ENCODE measurements around the gene RWDD3.

RWDD3 gene, protein sequence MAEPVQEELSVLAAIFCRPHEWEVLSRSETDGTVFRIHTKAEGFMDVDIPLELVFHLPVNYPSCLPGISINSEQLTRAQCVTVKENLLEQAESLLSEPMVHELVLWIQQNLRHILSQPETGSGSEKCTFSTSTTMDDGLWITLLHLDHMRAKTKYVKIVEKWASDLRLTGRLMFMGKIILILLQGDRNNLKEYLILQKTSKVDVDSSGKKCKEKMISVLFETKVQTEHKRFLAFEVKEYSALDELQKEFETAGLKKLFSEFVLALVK

DNA sequence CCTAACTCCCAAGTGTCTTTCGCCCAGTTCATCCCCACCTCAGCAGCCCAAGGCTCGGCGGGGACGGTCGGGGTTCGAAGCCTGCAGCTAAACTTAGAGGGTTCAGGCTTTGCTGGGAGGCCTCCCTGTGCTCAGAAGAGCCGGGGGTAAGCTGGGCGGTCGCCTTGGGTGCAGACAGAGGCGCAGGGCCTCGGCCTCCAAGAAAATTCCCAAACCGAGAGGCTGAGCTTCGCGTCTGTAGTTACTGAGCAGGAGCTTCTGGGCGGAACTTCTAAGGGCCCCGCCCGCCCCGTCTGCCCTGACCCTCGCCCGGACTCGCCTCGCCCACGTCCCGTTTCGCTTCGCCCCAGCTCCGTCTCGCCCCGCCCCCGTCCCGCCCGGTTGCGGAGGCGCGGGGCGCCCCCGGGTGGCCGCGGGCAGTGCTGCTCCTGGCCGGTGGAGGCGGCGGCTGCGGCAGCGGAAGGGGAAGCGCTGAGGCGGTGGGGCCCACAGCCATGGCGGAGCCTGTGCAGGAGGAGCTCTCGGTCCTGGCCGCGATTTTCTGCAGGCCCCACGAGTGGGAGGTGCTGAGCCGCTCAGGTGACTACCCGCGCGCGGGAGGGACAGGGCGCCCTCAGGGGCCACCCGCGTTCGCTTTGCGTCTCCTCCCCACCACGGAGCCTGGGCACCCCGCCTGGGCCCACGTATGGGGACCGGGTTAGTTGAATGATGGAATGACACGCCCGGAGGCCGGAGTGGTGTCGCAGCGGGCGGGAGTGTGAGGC lies at the start of gene RWDD3:
TSS of gene RWDD3 (plus strand) at position 474 of the 764 bp plus-strand sequence. CDS start at position 495, 21 bp downstream.
- peak; percentile 90 for DNase-seq (ENCODE audit: low read depth in 2 of 2)

DNA sequence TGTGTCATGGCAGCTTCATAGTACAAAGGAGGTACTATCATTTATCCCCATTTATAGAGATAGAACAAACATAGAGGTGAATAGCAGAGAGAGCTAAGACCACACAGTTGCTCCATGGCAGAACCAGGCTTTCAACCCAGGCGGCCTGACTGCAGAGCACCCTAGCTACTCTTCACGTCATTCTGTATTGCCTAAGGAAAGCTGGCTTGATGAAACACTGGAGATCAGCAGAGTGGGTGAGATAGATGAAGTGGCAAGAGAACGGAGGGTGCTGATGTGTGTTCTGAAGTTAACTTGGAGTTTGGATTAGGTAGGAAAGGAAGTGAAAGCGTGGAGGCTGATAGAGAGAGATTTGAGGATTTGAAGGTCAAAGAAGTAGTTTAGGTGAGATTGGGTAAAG lies 47.9 kb upstream of the RWDD3 start:
- no peak for DNase-seq (ENCODE audit: low read depth in 2 of 2)

DNA sequence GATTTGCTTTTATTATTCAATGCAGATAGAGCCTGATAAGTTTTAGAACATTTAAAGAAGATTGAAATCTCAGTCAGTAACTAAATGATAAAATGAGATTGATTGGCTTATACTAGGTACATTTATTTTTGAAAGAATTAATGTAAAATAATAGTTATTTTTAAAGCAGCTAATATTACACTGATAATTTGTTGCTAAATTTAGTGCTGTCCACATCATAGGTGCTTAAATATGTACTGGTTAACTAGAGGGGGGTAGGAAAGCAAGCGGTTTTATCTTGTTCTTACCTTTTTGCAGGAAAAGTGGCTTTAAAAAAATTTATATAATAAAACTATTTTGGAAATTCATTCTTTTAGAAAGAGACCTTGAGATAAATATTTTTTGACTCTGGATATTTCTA lies 40.4 kb upstream of the RWDD3 start:
- DNase-seq (ENCODE audit: low read depth in 2 of 2), result no peak

DNA sequence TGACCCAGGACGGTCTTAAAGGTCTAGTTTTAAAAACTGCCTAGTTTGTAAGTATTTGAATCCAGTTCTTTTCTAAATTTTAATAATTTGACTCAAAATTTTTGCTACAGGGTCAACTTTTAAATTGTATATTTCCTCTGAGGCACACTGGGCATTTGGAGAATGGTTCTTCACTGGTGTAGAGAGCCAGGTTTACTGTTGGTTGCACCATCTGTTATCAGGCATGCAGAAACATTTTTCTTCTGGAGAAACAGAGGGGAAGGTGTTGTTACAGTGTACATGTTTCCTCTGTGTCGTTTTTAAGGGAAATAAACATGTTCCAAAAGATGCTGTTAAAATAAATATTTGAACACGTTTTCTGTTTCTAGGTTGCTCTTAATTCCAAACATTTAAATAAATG lies 39.0 kb upstream of the RWDD3 start:
- no peak for DNase-seq (ENCODE audit: low read depth in 2 of 2)

DNA sequence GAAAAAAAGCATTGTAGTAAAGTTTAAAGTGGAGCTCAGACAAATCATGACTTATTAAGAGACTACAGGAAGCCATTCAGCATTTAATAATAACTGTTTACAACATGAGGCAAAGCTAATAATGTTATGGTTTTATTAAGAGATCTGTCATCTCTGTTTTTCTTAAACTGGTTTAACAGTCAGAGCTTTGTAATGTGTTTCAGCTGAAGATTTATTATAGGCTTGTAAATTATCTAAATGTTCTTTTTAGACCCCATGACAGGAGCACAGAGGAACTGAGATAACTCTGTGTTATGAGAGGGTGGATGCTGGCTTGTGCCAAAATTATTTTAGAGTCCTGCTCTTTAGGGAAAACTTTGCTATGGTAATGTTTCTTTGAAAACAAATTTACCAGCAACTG lies 38.0 kb upstream of the RWDD3 start:
- DNase-seq (ENCODE audit: low read depth in 2 of 2), result no peak

DNA sequence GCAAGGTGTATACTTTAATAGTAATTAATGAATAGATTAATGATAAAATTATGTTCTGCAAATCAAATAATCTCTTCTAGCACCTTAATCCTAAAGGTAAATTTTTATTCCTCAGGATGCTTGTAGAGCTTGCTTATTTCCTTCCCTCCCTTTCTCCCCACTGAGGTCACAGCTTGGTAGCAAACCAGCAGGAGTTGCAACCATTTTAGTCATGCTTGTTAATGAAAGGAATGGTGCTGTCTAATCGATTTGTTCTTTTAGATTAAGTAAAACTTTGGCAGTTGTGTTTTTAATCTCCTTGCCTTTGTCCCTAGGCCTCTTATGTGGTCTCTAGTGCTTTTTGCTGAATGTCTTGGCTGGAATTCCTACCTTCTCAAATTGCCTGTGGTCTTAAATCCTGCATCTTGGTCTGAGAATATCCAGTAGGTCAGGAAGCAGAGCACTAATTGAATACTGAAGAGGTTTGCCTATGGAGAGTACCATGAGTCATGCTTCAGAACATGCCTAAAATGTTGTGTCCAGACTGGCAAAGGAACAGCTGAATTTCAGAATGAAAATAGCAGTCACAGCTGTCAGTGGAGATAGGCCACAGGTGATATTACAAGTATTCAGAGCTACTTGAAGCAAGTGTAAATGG lies 36.3 kb upstream of the RWDD3 start:
- DNase-seq (ENCODE audit: low read depth in 2 of 2), result no peak

DNA sequence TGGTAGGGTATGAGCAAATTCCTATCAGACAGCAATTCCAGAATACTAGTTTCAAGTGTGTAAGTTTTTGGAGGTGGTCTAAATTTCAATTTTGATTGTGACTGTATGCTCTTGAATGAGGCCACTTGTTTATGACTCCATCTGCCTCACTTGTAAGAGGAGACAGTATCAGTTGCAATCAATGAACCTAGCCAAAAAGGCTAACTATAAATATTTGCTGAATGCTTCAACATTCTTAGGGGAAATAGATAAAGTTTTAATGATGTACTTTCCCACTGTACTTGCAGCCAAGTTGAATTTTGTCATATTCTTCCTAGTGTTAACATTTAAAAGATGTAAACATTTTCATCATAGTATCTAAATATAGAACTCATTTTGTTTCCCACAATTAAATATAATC lies 32.1 kb upstream of the RWDD3 start:
- DNase-seq (ENCODE audit: low read depth in 2 of 2), result no peak

DNA sequence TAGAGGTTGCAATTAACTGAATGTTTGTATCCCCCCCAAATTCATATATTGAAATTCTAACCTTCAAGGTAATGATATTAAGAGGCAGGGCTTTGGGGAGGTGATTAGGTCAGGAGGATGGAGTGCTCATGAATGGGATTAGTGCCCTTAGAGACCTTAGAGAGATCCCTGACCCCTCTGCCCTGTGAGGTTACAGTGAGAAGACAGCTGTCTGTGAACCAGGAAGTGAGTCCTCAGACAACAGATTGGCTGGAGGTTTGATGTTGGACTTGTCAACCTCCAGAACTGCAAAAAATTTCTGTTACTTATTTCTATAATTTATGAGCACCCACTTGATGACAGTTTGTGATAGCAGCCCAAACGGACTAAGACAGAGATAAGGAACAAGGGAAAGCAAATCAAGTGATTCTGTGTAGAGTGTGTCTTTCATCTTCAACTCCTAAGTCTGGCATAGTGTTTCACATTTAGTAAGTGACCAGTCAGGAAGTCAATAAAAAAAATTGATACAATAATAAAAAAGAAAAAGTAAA lies 30.0 kb upstream of the RWDD3 start:
- DNase-seq (ENCODE audit: low read depth in 2 of 2), result no peak

DNA sequence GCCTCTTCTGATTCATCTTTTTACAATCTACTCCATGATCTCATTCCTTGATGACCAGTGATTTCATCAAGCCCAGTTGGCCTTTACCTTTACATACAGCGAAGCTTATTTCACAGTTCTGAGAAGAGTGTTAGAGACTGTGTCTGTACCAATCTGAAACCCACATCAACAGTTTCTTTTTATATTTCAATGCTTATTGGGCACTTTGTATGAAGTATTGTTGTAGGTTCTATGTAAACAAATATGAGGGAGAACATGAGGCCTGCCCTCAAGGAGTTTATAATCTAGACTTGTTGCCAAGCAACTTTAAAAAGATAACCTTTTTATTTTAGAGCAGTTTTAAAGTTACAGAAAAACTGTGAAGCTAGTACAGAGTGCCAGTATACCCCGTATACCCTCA lies 27.5 kb upstream of the RWDD3 start:
- no peak for DNase-seq (ENCODE audit: low read depth in 2 of 2)

DNA sequence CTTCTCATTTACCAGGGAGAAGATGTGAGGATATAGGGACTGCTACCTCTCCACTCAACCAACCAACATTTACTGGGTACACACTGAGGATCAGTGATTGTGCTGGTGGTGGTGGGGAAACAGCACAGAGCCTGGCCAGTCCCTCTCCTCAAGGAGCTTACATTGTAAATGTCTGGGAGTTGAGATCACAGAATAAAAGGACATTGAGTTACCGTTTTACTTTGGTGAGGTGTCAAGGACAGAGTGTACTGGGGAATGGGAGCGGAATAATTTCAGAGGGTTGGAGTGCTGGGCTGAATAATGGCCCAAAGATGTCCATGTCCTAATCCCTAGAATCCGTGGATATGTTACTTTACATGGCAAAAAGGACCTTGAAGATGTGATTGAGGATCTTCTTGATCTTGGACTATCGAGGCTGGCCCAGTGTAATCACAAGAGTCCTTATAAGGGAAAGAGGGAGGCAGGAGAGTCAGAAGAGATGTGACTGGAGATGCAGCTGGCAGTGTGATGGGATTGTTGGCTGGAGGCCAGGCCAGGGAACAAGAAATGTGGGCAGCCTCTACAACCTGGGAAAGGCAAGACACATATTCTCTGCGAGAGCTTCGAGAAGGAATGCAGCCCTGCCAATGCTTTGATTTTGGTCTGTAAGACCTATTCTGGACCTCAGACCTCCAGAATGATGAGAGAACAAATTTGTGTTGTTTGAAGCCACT lies 26.6 kb upstream of the RWDD3 start:
- DNase-seq (ENCODE audit: low read depth in 2 of 2), result no peak

DNA sequence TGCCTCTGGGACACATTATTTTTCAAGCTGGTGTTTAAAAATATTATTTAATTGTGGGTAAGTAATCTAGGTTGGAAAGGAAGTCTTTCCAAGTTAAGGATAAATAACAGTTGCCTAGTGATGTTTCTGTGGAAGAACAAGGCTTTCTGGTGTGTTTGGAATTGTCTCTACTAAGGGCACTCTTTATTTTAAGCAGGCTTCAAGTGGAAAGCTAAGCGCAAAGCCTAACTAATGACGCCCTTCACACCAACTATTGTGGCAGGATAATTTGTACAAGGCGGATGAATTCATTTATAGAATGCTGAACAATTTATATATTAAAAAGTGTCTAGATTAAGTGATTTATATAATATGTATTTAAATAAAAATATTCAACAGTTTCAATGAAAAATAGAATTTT lies 25.1 kb upstream of the RWDD3 start:
- no peak for DNase-seq (ENCODE audit: low read depth in 2 of 2)

DNA sequence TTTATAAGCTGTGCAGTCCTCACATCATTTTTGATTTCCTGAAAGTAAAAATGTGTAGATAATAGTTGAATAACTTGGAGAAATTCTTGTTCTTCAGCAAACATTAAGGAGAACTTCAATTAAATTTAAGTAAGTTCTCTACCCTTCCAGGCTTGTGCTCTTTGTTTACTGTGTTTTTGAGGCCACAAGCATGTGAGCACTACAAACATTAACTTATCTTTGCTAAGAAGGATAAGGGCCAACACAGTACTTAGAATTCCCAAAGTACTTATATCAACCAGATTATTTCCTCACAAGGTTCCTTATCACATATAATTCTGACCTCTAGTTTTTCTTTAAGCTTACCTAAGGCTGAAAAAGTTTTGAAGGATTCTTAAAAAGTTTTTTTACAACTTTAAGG lies 24.7 kb upstream of the RWDD3 start:
- DNase-seq (ENCODE audit: low read depth in 2 of 2), result no peak

DNA sequence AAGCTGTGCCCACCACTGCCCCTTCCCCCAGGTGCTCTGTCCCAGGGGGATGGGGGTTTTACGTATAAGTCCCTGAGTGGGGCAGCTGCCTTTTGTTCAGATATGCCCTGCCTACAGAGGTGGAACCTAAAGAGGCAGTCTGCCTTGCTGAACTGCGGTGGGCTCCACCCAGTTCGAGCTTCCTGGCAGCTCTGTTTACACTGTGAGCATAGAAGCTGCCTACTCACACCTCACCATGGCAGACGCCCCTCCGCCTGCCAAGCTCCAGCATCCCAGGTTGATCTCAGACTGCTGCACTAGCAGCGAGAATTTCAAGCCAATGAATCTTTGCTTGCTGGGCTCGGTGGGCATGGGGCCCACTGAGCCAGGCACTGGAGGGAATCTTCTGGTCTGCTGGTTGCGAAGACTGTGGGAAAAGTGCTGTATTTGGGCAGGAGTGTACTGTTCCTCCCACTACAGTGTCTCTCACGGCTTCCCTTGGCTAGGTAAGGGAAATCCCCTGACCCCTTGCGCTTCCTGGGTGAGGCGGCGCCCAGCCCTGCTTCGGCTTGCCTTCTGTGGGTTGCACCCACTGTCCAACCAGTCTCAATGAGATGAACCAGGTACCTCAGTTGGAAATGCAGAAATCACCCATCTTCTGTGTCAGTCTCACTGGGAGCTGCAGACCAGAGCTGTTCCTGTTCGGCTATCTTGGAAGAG lies 17.6 kb upstream of the RWDD3 start:
- no peak for DNase-seq (ENCODE audit: low read depth in 2 of 2)

DNA sequence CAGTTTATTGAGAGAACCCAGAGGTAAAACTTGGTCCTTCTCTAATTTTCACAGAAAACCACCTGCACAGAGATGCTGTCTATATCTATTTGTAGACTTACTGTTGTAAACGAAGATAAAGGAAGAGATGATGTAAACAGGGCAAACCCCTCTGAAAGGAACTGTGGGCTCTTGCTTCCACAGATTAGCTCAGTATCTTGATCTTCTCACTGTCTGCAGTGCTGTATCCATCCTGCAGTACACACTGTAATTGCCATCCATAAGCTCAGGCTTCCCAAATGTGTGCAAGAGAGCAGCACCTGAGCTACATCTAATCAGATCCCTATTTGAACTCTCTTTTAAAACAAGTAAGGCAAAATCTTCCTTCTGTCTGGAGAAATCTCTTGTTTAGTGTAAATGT lies 16.6 kb upstream of the RWDD3 start:
- DNase-seq (ENCODE audit: low read depth in 2 of 2), result no peak

DNA sequence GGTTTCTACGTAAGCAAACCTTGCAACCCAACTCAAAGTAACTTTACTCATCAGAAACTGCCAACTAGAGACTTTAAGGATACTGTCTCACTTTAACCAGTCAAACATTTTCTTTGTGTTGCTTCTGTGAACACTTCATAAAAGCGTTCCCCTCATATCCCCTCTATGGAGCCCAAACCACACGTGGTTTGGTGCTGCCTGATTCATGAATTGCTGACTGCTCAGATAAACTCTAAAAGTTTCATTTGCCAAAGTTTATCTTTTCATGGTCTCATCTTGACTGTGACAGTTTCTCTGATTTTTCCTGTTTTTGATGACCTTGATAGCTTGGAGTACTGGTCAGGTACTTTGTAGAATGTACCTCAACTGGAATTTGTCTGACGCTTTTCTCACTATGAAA lies 14.6 kb upstream of the RWDD3 start:
- DNase-seq (ENCODE audit: low read depth in 2 of 2), result no peak

DNA sequence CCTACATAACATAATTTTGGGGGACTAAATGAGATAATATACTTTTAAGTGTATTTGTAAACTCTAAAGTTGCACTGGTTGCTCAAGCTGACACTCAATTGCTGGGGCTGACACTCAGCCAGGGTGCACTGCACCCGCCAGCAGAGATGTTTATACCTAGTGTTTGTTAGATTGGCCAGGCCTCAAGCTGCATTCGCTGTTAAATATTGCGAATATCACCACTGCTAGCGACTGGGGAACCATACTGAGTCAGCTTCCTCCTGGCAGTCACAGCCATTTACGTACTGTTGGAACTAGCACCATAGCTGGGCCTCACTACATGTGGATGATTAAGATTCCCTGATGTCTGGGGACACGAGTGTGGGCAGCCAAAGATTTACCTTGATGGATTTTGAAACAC lies 12.7 kb upstream of the RWDD3 start:
- DNase-seq (ENCODE audit: low read depth in 2 of 2), result no peak

DNA sequence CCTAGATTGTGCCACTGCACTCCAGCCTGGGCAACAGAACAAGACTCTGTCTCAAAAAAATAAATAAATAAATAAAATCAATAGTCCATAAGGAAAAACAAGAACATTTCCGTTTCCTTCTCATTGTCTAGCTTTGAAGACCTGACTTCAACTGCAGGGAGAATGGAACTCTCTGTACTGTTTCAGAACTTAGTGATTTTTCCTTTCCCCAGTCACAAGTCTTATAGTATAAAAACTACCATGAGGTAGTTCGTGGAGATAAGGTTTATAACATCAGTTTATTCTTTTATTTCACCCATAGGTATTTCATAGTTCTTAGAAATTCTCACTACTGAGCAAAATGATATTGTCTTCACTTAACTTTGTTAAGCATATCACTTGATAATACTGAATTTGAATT lies 11.4 kb upstream of the RWDD3 start:
- no peak for DNase-seq (ENCODE audit: low read depth in 2 of 2)

DNA sequence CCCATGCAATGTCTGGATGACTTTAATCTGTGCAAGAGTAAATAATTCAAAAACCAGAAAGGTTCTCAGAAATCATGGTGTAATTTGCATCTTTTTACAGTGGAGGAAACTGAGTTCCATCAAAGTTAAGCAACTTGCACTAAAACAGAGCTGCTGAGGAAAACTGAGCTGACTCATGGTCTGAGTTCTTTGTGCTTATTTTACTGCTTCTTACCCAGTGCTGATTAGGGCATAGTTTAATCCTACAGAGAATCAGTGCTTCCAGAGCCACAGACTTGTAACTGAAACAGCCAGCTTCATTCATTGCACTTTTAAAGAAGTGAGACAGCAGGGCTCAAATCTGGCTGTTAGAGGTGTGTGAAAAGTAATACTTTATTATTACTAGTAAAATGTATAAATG lies 10.9 kb upstream of the RWDD3 start:
- DNase-seq (ENCODE audit: low read depth in 2 of 2), result no peak

DNA sequence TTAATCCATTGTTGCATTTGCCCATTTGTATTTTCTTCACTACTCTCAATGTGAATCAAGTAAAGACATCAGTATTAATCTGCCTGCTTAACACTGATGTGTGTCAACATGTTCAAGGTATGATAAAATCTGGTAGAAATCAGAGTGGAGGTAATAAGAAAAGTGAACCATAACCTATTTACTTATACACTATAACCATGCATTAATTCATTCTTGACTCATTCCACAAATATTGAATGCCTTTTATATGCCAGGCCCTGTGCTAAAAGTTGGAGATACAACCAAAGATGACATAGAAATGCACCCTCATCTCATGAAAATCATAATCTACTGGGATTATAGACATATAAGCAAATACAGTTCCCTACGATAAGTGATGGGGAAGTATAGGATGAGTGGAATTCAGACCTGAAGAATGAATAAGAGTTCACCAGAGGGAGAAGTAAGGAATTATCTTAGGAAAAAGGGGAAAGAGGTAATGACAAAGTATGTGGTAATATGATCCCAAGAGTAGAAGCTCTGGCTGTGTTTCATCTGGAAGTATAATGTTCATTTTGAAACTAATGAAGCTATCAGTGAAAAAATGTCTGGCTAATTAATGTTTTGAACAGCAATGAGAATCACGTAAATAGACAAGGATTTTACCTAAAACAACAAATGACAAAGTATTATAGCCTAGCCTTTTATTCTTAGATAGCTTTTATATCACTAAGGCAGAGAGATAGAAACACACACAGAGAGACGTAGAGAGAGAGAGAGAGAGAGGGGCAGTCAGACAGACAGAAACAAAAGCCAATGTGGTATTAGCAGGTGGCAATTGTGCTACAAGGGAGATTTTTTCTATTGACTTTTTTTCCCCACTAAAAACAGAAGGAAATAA lies 7.0 kb upstream of the RWDD3 start:
- no peak for DNase-seq (ENCODE audit: low read depth in 2 of 2)

DNA sequence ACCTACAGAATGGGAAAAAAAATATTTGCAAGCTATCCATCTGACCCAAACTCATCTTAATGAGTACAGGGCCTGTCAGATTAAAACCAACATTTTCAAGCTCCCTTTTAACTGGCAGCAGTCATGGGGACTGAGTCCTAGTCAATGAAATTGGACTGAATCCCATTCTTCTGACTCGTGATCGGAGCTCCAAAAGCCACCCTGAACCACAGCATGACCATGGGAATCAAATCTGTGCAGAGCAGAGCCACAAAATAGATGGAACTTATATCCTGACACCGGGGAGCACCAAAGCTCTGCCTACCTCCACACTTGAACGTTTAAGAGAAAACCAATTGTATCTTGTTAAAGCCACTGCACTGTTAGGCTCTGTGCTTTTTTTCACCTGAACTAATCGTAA lies 5.0 kb upstream of the RWDD3 start:
- no peak for DNase-seq (ENCODE audit: low read depth in 2 of 2)

DNA sequence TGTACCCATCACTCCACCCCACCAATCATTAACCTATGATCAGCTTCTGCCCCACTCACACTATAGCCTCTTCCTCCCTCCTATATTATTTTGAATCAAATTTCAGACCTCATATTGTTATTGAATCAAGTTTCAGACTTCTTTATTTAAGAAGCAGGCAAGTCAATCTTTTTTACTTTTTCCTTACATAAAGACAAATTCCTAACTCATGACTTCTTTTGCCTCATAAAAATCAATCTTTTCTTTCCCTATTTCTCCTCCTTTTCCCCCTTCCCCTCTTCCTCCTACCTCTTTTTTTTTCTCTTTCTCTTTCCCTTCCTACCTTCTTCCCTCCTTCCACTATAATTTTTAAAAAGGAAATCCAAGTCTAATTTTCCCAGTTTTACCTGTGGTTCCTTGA lies 4.3 kb upstream of the RWDD3 start:
- DNase-seq (ENCODE audit: low read depth in 2 of 2), result no peak
